Caki2 (cell line): ENCODE data around the gene KSR1. TPM values are rescaled to one million over a fixed set of nuclear protein-coding genes. Genes with fewer than 3 reads are reported as not detected.

Experiments
- total RNA-seq: library from RNA; depleted of rRNA; stranded (reverse); fragments of >200 nt; shearing (Covaris generic); gene quantifications from 2 replicates; pipeline ENCODE4 v1.2.3, GENCODE V29; 2014; ENCODE audit warnings: low replicate concordance; rRNA removed

The KSR1 gene
- total RNA-seq, 1 experiment from 2014 or later: 0.51 TPM

Other genes starting within 250 kb of the KSR1 start
- 28.0 and 47.5 TPM in 2 replicates for gene WSB1, start 162.3 kb upstream of the KSR1 start, total RNA-seq
- gene LGALS9, start 174.7 kb downstream of the KSR1 start, total RNA-seq: 14.0 TPM in 1 of 2 replicates, not detected in the other